WTC11 (cell line): ENCODE results near the gene OGDHL.

Experiments used
- AFF4 ChIP-seq: sonication (generic); formaldehyde crosslinking; IDR thresholded peaks from 2 replicates; pipeline ENCODE4 v1.8.1; 2023; ENCODE audit warnings: mild to moderate bottlenecking, missing genetic modification reagents, borderline replicate concordance
- CREM ChIP-seq: sonication (generic); formaldehyde crosslinking; IDR thresholded peaks from 2 replicates; pipeline ENCODE4 v1.8.1; 2022; ENCODE audit warnings: mild to moderate bottlenecking, missing genetic modification reagents, moderate library complexity
- CTCF ChIP-seq: fragments of 200-600 bp; IDR thresholded peaks from 2 replicates; pipeline ENCODE4 v1.8.0; 2022; ENCODE audit warnings: antibody characterized with exemption
- ZBTB21 ChIP-seq: sonication (generic); formaldehyde crosslinking; IDR thresholded peaks from 2 replicates; pipeline ENCODE4 v1.8.1; 2023; ENCODE audit warnings: mild to moderate bottlenecking, missing genetic modification reagents, borderline replicate concordance

GRCh38 chr10:49748006-49748405 lies 14.1 kb downstream of the OGDHL start:
- no peak for TF ChIP-seq CTCF
- no peak for TF ChIP-seq ZBTB21 (CRISPR knock-in tag)
- TF ChIP-seq AFF4 (CRISPR knock-in tag): no peak
- TF ChIP-seq CREM: no peak
